PC-9 (cell line): ENCODE measurements around the gene CD44.

Experiments
- EZH2 ChIP-seq: fragments of 200-600 bp; sonication (generic); IDR thresholded peaks from 2 replicates; pipeline ENCODE4 v1.8.0; 2017; ENCODE audit warnings: antibody characterized with exemption, low read depth
- TF ChIP-seq, protein P1 (sequence below): fragments of 200-600 bp; sonication (generic); conservative IDR thresholded peaks from 2 replicates; pipeline ENCODE4 v1.6.1; 2017; ENCODE audit warnings: mixed run types, antibody characterized with exemption, mild to moderate bottlenecking, moderate library complexity

DNA sequence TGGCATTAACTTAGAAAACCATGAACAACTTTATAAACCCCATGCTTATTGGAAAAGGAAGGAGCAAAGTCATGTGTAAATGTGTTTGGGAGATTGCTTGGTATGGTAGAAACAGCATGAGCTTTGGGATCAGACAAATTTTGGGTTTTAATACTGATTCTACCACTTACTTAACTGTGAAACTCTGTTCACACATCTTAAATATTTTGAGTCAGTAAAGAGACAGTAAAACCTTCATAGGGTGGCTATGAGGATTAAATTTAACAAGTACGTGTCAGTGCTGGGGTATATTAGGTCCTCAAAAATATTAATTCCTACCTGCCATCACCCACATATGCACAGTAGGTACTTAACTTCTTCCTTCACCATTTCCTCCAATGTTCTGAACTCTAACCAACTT, 96.5 kb downstream of the CD44 start:
- TF ChIP-seq, protein P1, sequence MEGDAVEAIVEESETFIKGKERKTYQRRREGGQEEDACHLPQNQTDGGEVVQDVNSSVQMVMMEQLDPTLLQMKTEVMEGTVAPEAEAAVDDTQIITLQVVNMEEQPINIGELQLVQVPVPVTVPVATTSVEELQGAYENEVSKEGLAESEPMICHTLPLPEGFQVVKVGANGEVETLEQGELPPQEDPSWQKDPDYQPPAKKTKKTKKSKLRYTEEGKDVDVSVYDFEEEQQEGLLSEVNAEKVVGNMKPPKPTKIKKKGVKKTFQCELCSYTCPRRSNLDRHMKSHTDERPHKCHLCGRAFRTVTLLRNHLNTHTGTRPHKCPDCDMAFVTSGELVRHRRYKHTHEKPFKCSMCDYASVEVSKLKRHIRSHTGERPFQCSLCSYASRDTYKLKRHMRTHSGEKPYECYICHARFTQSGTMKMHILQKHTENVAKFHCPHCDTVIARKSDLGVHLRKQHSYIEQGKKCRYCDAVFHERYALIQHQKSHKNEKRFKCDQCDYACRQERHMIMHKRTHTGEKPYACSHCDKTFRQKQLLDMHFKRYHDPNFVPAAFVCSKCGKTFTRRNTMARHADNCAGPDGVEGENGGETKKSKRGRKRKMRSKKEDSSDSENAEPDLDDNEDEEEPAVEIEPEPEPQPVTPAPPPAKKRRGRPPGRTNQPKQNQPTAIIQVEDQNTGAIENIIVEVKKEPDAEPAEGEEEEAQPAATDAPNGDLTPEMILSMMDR = no peak
- no peak for TF ChIP-seq EZH2
